HepG2 (cell line): Measurements from ENCODE around the gene TOR2A. TPM values are rescaled to one million over a fixed set of nuclear protein-coding genes. Genes with fewer than 3 reads are reported as not detected.

Source experiments
- ARNT2 ChIP-seq: sonication (generic); formaldehyde crosslinking; IDR thresholded peaks from 2 replicates; pipeline ENCODE4 v1.8.0; 2022; ENCODE audit warnings: mild to moderate bottlenecking, low read depth, missing genetic modification reagents, moderate library complexity
- ATF2 ChIP-seq: sonication (generic); formaldehyde crosslinking; IDR thresholded peaks from 2 replicates; pipeline ENCODE4 v1.4.0; 2020; ENCODE audit warnings: missing genetic modification reagents
- CC2D1A ChIP-seq: sonication (generic); formaldehyde crosslinking; IDR thresholded peaks from 2 replicates; pipeline ENCODE4 v1.8.1; 2023; ENCODE audit warnings: mild to moderate bottlenecking, missing genetic modification reagents
- ELF1 ChIP-seq: sonication (generic); formaldehyde crosslinking; IDR thresholded peaks from 2 replicates; pipeline ENCODE4 v1.4.0; 2020; ENCODE audit warnings: missing genetic modification reagents
- ETV6 ChIP-seq: sonication (generic); formaldehyde crosslinking; conservative IDR thresholded peaks from 2 replicates; pipeline ENCODE4 v1.4.0; 2020; ENCODE audit warnings: missing genetic modification reagents
- FOXK2 ChIP-seq: fragments of 450-650 bp; IDR thresholded peaks from 2 replicates; pipeline ENCODE4 v1.6.1; 2016
- HDAC6 ChIP-seq: fragments of 200-600 bp; sonication (generic); IDR thresholded peaks from 2 replicates; pipeline ENCODE4 v1.7.0; 2017; ENCODE audit warnings: mild to moderate bottlenecking, antibody characterized with exemption, low read length, low read depth
- HNF4G ChIP-seq, 2 experiments: sonication (generic) in 1 of 2; formaldehyde crosslinking in 1 of 2; IDR thresholded peaks; 2 replicates each; pipeline versions ENCODE4 v1.4.0 to v1.6.1; 2011 to 2020; ENCODE audit warnings: borderline replicate concordance in 2 of 2, low read depth in 2 of 2, mild to moderate bottlenecking in 2 of 2, low read length in 1 of 2, missing genetic modification reagents in 1 of 2, moderate library complexity in 1 of 2
- MTF2 ChIP-seq: sonication (generic); formaldehyde crosslinking; IDR thresholded peaks from 2 replicates; pipeline ENCODE4 v1.5.0; 2020; ENCODE audit warnings: missing genetic modification reagents, borderline replicate concordance
- MYNN ChIP-seq: sonication (generic); formaldehyde crosslinking; IDR thresholded peaks from 2 replicates; pipeline ENCODE4 v1.4.0; 2020; ENCODE audit warnings: mild to moderate bottlenecking, low read depth, missing genetic modification reagents
- NCOR1 ChIP-seq: fragments of 200-600 bp; sonication (generic); IDR thresholded peaks from 2 replicates; pipeline ENCODE4 v1.7.0; 2017; ENCODE audit warnings: antibody characterized with exemption, low read length, borderline replicate concordance
- NFYC ChIP-seq: IDR thresholded peaks from 2 replicates; pipeline ENCODE4 v1.6.1; 2016; ENCODE audit warnings: missing genetic modification reagents, missing compliant biosample characterization
- NONO ChIP-seq, 2 experiments: fragments of 450-650 bp in 1 of 2; sonication (generic) in 1 of 2; formaldehyde crosslinking in 1 of 2; IDR thresholded peaks in 1 of 2; conservative IDR thresholded peaks in 1 of 2; 2 replicates each; pipeline versions ENCODE4 v1.6.1 to v1.8.0; 2017 to 2022; ENCODE audit warnings: mild to moderate bottlenecking in 1 of 2, missing genetic modification reagents in 1 of 2, moderate library complexity in 1 of 2
- PRDM15 ChIP-seq: sonication (generic); formaldehyde crosslinking; IDR thresholded peaks from 2 replicates; pipeline ENCODE4 v1.4.0; 2020; ENCODE audit warnings: missing genetic modification reagents
- THAP8 ChIP-seq: sonication (generic); formaldehyde crosslinking; IDR thresholded peaks from 2 replicates; pipeline ENCODE4 v1.5.1; 2020; ENCODE audit warnings: missing genetic modification reagents, mild to moderate bottlenecking, borderline replicate concordance
- ZFY ChIP-seq: sonication (generic); formaldehyde crosslinking; IDR thresholded peaks from 2 replicates; pipeline ENCODE4 v1.4.0; 2020; ENCODE audit warnings: missing genetic modification reagents
- ZMAT3 ChIP-seq: sonication (generic); formaldehyde crosslinking; conservative IDR thresholded peaks from 2 replicates; pipeline ENCODE4 v1.7.0; 2021; ENCODE audit warnings: missing genetic modification reagents
- ZNF136 ChIP-seq: sonication (generic); formaldehyde crosslinking; IDR thresholded peaks from 2 replicates; pipeline ENCODE4 v1.8.1; 2022; ENCODE audit warnings: low read depth, mild to moderate bottlenecking, moderate library complexity, missing genetic modification reagents
- ZNF329 ChIP-seq: sonication (generic); formaldehyde crosslinking; IDR thresholded peaks from 2 replicates; pipeline ENCODE4 v1.9.0; 2021; ENCODE audit warnings: low read depth, mild to moderate bottlenecking, missing genetic modification reagents
- ZNF468 ChIP-seq: sonication (generic); formaldehyde crosslinking; IDR thresholded peaks from 2 replicates; pipeline ENCODE4 v1.8.0; 2022; ENCODE audit warnings: mild to moderate bottlenecking, moderate library complexity, missing genetic modification reagents
- ZNF552 ChIP-seq: sonication (generic); formaldehyde crosslinking; IDR thresholded peaks from 2 replicates; pipeline ENCODE4 v1.9.0; 2022; ENCODE audit warnings: missing genetic modification reagents, mild to moderate bottlenecking, borderline replicate concordance
- ZNF7 ChIP-seq: IDR thresholded peaks from 2 replicates; pipeline ENCODE4 v1.6.1; 2016; ENCODE audit warnings: missing biosample characterization, missing genetic modification reagents
- ZNF704 ChIP-seq: sonication (generic); formaldehyde crosslinking; IDR thresholded peaks from 2 replicates; pipeline ENCODE4 v1.8.1; 2023; ENCODE audit warnings: mild to moderate bottlenecking, inconsistent platforms, moderate library complexity, missing genetic modification reagents, borderline replicate concordance
- ZNF768 ChIP-seq: sonication (generic); formaldehyde crosslinking; IDR thresholded peaks from 2 replicates; pipeline ENCODE4 v1.4.0; 2020; ENCODE audit warnings: missing genetic modification reagents
- ZNF850 ChIP-seq: sonication (generic); formaldehyde crosslinking; conservative IDR thresholded peaks from 2 replicates; pipeline ENCODE4 v1.9.0; 2021; ENCODE audit warnings: mild to moderate bottlenecking, missing genetic modification reagents
- polyA plus RNA-seq, 8 experiments: library from polyadenylated mRNA; depleted of rRNA in 3 of 8; stranded (reverse) in 7 of 8; unstranded in 1 of 8; fragments of >200 nt; fragmentation: Illumina TruSeq in 4 of 8; extraction: Trizol in 4 of 8; gene quantifications; 2 replicates each; pipeline versions ENCODE4 v1.2.1 to v1.2.3, GENCODE V29; 2011 to 2016; ENCODE audit warnings: low read depth in 4 of 8, missing spikeins in 1 of 8, mixed read lengths in 1 of 8; ENCODE audit not compliant: insufficient read depth in 1 of 8
- total RNA-seq, 5 experiments: library from RNA; depleted of rRNA; stranded (reverse); fragments of >200 nt; fragmentation: Illumina TruSeq; extraction: Trizol; gene quantifications; 2 replicates each; pipeline ENCODE4 v1.2.3, GENCODE V29; 2016; ENCODE audit warnings: low read depth in 1 of 5

The TOR2A gene
- total and polyA plus RNA-seq, 2 of the 13 experiments (the other 11 are each of a cell fraction or from before 2014, with no cell fraction given) = 3.5 to 7.2 TPM

- no peak for TF ChIP-seq ATF2 (CRISPR knock-in tag)
- TF ChIP-seq ZNF552 (CRISPR knock-in tag) = no peak
- no peak for TF ChIP-seq ARNT2 (CRISPR knock-in tag)
- TF ChIP-seq ZNF704 = no peak
- no peak for TF ChIP-seq ZNF768 (CRISPR knock-in tag)
- no peak for TF ChIP-seq ZNF850
- no peak for TF ChIP-seq ETV6 (CRISPR knock-in tag)
- TF ChIP-seq MTF2 (CRISPR knock-in tag) = no peak
- TF ChIP-seq HNF4G (IDR thresholded peaks at IDR 0.05; ENCODE audit: borderline replicate concordance, low read depth, low read length) = 0 out of 2 replicates have a peak, but pooled peaks have one; percentile 31
- TF ChIP-seq HNF4G (CRISPR knock-in tag; IDR thresholded peaks at IDR 0.05; ENCODE audit: borderline replicate concordance, low read depth) = no peak
- no peak for TF ChIP-seq ZNF7 (CRISPR knock-in tag)
- no peak for TF ChIP-seq ZMAT3 (CRISPR knock-in tag)
- no peak for TF ChIP-seq THAP8 (CRISPR knock-in tag)
- no peak for TF ChIP-seq ZFY (CRISPR knock-in tag)
- TF ChIP-seq ZNF136 = no peak
- TF ChIP-seq CC2D1A (CRISPR knock-in tag) = no peak
- TF ChIP-seq NCOR1 = no peak
- TF ChIP-seq HDAC6 = no peak
- TF ChIP-seq NFYC (CRISPR knock-in tag) = no peak
- TF ChIP-seq PRDM15 (CRISPR knock-in tag) = no peak
- TF ChIP-seq FOXK2 = no peak
- no peak for TF ChIP-seq ZNF468 (CRISPR knock-in tag)
- no peak for TF ChIP-seq ZNF329 (CRISPR knock-in tag)
- TF ChIP-seq MYNN = no peak
- peak; percentile 71; the same call in 1 of the 2 replicates for TF ChIP-seq ELF1 (CRISPR knock-in tag)
- no peak for TF ChIP-seq NONO (IDR thresholded peaks at IDR 0.05)
- TF ChIP-seq NONO (CRISPR knock-in tag; conservative IDR thresholded peaks at IDR 0.05) = 0 out of 2 replicates have a peak, but pooled peaks have one; percentile 31
Measured at GRCh38 chr9:127716412-127716811, 18.7 kb downstream of the TOR2A start (continued).
